GM19025 (cell line): ENCODE measurements around the gene ZFP36L1.
"Not testable (repeated sequence)": the region's sequence is repeated elsewhere in the genome, so short reads cannot be mapped to it uniquely, and the experiment has no call there.

Experiments
- ATAC-seq: cut with Tn5 transposase; IDR thresholded peaks from one replicate; pipeline ENCODE4 v1.9.1; 2021; ENCODE audit warnings: mild to moderate bottlenecking, low read depth, moderate library complexity; ENCODE audit not compliant: unreplicated experiment

ZFP36L1 gene

GRCh38 chr14:68768316-68768715, 24.6 kb downstream of the ZFP36L1 start:
- no peak for ATAC-seq

- no peak for ATAC-seq
Measured at GRCh38 chr14:68767248-68767645, 25.6 kb downstream of the ZFP36L1 start.

- ATAC-seq: no peak
Measured at GRCh38 chr14:68766299-68767247, 26.3 kb downstream of the ZFP36L1 start.

- ATAC-seq: not testable (repeated sequence)
Measured at GRCh38 chr14:68763843-68764242, 29.0 kb downstream of the ZFP36L1 start.

- no peak for ATAC-seq
Measured at GRCh38 chr14:68762953-68763764, 29.7 kb downstream of the ZFP36L1 start.

GRCh38 chr14:68761391-68761790, 31.5 kb downstream of the ZFP36L1 start:
- ATAC-seq: no peak

DNA sequence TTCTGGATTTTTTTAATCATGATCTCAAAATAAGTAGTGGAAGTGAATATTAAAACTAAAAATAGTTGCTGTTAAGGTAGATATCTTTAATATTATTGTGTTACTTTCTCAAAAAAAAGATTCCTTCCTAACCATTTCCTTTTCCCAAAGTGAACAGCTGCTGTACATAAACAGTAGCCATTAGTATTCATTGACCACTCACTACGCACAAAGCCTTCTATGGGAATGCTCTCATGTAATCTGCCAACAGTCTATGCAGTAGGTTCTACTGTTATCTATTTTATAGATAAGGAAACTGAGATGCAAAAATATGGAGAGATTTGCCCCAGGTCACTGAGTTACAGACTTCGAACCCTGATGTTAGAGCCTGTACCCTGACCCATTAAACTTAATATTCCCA, 32.1 kb downstream of the ZFP36L1 start:
- no peak for ATAC-seq

- no peak for ATAC-seq
Measured at GRCh38 chr14:68759937-68760336, 32.9 kb downstream of the ZFP36L1 start.

GRCh38 chr14:68759017-68759560, 33.8 kb downstream of the ZFP36L1 start:
- ATAC-seq: no peak

DNA sequence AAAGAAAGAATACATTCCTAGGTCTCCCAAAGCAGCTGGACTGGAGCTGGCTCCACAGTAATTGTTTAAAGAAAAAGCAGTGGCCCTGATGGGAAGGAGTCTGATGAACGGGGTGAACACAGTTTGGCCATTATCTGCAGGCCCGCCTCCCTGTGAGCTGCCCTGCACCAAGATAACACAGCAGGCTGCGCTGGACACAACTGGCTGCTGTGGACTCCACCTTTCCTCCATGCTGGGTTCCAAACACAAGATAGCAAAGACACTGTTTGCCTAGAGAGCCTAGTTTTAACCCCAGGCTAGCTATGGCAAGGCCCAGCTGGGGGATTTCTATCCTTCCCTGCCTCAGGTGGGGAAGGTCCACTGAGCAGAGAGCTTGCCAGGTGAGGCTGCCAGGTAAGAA, 34.6 kb downstream of the ZFP36L1 start:
- ATAC-seq: no peak

DNA sequence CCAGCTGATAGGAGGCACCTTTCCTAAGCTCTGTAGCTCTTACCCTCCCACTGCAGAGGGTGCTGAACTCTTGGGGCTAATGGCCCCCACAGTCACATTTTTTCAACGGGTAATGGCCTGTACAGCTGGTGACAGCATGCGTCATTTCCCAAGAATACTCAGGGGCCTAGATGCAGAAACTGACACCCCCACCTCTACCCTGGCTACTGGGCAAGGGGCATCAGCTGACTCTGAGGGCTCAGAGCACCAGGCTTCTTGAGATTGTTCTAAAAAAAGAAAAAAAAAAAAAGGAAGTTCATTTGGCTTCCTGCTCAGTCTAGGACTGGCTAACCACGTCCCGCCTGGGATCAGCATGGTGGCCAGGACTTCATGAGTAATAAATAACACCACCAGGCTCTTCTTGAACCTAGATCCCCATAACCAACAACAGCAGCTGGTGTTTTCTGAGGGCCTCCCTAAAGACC, 35.2 kb downstream of the ZFP36L1 start:
- ATAC-seq: no peak

- ATAC-seq: no peak
Measured at GRCh38 chr14:68756734-68757133, 36.1 kb downstream of the ZFP36L1 start.

- no peak for ATAC-seq
Measured at GRCh38 chr14:68756000-68756481, 36.8 kb downstream of the ZFP36L1 start.

DNA sequence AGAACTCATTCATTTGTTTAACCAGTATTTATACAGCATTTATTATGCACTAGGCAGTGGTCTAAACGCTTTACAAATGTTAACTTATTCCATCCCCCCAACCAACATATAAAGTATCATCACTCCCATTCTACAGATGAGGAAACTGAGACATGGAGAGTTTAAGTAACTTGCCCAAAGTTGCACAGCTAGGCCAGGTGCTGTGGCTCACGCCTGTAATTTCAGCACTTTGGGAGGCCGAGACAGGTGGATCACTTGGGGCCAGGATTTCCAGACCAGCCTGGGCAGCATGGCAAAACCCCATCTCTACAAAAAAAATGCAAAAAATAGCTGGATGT, 37.9 kb downstream of the ZFP36L1 start:
- no peak for ATAC-seq

GRCh38 chr14:68753690-68754089, 39.2 kb downstream of the ZFP36L1 start:
- ATAC-seq: no peak

GRCh38 chr14:68752271-68753006, 40.4 kb downstream of the ZFP36L1 start:
- ATAC-seq: no peak

DNA sequence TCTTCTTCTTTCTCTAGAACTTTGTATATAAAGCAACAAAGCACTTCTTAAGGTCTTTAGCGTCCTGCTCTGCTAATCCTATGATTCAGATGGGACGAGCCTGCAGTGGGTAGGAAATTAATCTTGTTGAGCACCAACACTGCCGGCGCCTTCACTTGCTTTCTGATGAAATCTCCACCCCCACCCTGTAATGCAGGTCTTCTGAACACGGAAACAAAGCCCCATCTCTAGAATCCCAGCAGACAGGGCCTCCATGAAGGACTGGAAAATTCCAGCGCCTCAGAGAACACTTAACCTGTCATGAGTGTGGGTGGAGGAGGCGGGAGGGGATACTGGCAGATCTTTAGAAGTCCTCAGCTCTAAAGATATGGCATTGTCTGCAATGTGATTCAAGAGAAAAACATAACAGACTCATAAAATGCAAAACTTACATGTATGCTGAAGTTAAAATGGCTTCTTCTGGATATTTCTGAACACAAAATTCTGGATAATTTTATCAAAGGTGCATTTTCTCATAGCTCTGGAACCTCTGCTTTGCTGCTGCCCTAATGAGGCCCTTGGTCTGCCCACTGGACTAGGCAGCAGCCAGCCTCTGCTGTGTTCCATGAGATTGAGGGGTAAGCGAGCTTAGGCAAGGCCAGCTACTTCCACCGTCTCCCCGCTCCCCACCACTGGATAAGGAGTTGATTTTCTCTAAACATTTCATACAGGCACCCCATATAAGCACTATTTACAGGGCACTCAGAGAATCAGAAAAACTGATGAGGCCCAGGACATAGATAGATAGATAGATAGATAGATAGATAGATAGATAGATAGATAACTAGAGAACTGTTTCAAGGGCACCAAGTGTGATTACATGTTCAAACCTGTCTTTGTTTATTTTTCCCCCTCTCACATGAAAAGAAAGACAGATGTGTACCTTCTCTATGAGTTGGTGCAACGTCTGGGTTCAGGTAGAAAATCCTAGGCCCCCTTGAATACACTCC, 43.1 kb downstream of the ZFP36L1 start:
- no peak for ATAC-seq

DNA sequence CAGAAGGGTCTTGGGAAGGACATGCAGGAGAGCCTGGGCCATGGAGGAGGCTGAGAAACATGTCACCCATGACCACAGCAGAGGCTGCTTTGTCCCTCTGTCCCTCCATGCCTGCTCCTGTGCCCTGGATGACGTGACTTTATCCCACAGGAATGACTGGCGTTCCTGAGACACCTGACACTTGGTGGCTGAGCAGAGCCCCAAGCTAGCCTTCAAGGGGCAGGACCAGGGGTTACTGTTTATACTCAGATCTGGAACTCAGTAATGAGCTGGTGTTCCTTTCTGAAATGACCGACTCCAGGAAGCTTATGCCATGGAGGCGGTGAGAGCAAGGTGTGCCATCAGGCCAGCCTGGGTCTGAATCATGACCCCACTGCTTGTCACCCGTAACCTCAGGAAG, 44.2 kb downstream of the ZFP36L1 start:
- no peak for ATAC-seq

- ATAC-seq: no peak
Measured at GRCh38 chr14:68748260-68748659, 44.6 kb downstream of the ZFP36L1 start.
